ENCODE results near the gene SRBD1.

SRBD1 gene

GRCh38 chr2:45623098-45623497 is 12.0 kb upstream of the SRBD1 start:
- Histone ChIP-seq H3K9me3 (no peaks in the 10 kb centered on the region), H3K4me1 (no peaks in the 10 kb centered on the region), H3K4me3 (no peak overlapping the region), H3K36me3 (replicated peaks) (no peaks in the 10 kb centered on the region), H3K27me3 (ENCODE audit: low read depth) (no peaks in the 10 kb centered on the region)
- in situ Hi-C loops (cut with MboI; ENCODE audit: low sequenced_read_pairs): no loop called here
- DNase-seq (ENCODE audit: low spot score in 2 of 2): no peak

- Histone ChIP-seq H3K4me3 (no peak overlapping the region), H3K27me3 (ENCODE audit: low read depth) (no peaks in the 10 kb centered on the region), H3K4me1 (no peaks in the 10 kb centered on the region), H3K36me3 (replicated peaks) (no peaks in the 10 kb centered on the region), H3K9me3 (no peaks in the 10 kb centered on the region)
- in situ Hi-C loops (cut with MboI; ENCODE audit: low sequenced_read_pairs): no loop called here
- DNase-seq (ENCODE audit: low spot score in 2 of 2): no peak
Observed at GRCh38 chr2:45622336-45623075, 11.4 kb upstream of the SRBD1 start.

- no peak for DNase-seq (ENCODE audit: low spot score in 2 of 2)
- in situ Hi-C loops (cut with MboI; ENCODE audit: low sequenced_read_pairs): no loop called here
- H3K4me3 ChIP-seq: no peak overlapping the region
Observed at GRCh38 chr2:45617496-45617895, 6.4 kb upstream of the SRBD1 start.

GRCh38 chr2:45616658-45617411 is 5.8 kb upstream of the SRBD1 start:
- Histone ChIP-seq H3K9me3 (no peaks in the 10 kb centered on the region), H3K36me3 (replicated peaks) (no peaks in the 10 kb centered on the region), H3K4me3 (no peak overlapping the region), H3K4me1 (peaks cover 4% of the 10 kb centered on the region), H3K27me3 (ENCODE audit: low read depth) (no peaks in the 10 kb centered on the region)
- no peak for DNase-seq (ENCODE audit: low spot score in 2 of 2)
- in situ Hi-C loops (cut with MboI; ENCODE audit: low sequenced_read_pairs): no loop called here

More at GRCh38 chr2:45617496-45617895, 6.4 kb upstream of the SRBD1 start:
- H3K9me3 ChIP-seq: no peaks in the 10 kb centered on the region
- no peaks in the 10 kb centered on the region for H3K27me3 ChIP-seq (ENCODE audit: low read depth)
- H3K36me3 ChIP-seq (replicated peaks): no peaks in the 10 kb centered on the region
- H3K4me1 ChIP-seq: no peaks in the 10 kb centered on the region

- H3K9me3 ChIP-seq: no peaks in the 10 kb centered on the region
- in situ Hi-C loops (cut with MboI; ENCODE audit: low sequenced_read_pairs): no loop called here
- no peaks in the 10 kb centered on the region for H3K27me3 ChIP-seq (ENCODE audit: low read depth)
- no peaks in the 10 kb centered on the region for H3K36me3 ChIP-seq (replicated peaks)
- H3K4me3 ChIP-seq: no peak overlapping the region
- no peak for DNase-seq (ENCODE audit: low spot score in 2 of 2)
- H3K4me1 ChIP-seq: peaks cover 12% of the 10 kb centered on the region
Observed at GRCh38 chr2:45614871-45615415, 3.9 kb upstream of the SRBD1 start.

GRCh38 chr2:45614330-45614729 is 3.3 kb upstream of the SRBD1 start:
- Histone ChIP-seq H3K27me3 (ENCODE audit: low read depth) (no peaks in the 10 kb centered on the region), H3K36me3 (replicated peaks) (no peaks in the 10 kb centered on the region), H3K9me3 (no peaks in the 10 kb centered on the region), H3K4me3 (no peak overlapping the region), H3K4me1 (peaks cover 17% of the 10 kb centered on the region)
- DNase-seq (ENCODE audit: low spot score in 2 of 2): no peak
- in situ Hi-C loops (cut with MboI; ENCODE audit: low sequenced_read_pairs): no loop called here

- DNase-seq (ENCODE audit: low spot score in 2 of 2): no peak
- no peaks in the 10 kb centered on the region for H3K9me3 ChIP-seq
- no peaks in the 10 kb centered on the region for H3K36me3 ChIP-seq (replicated peaks)
- H3K4me1 ChIP-seq: peaks cover 17% of the 10 kb centered on the region
- H3K4me3 ChIP-seq: no peak overlapping the region
- H3K27me3 ChIP-seq (ENCODE audit: low read depth): no peaks in the 10 kb centered on the region
- in situ Hi-C loops (cut with MboI; ENCODE audit: low sequenced_read_pairs): no loop called here
Observed at GRCh38 chr2:45612731-45613130, 1.7 kb upstream of the SRBD1 start.

- Histone ChIP-seq H3K4me1 (peaks cover 17% of the 10 kb centered on the region), H3K36me3 (replicated peaks) (0 out of 2 replicates have a peak, but pooled peaks cover 1% of the 10 kb centered on the region), H3K27me3 (ENCODE audit: low read depth) (no peaks in the 10 kb centered on the region), H3K4me3 (no peak overlapping the region), H3K9me3 (no peaks in the 10 kb centered on the region)
- no peak for DNase-seq (ENCODE audit: low spot score in 2 of 2)
- in situ Hi-C loops (cut with MboI; ENCODE audit: low sequenced_read_pairs): no loop called here
Observed at GRCh38 chr2:45612285-45612684, 1.2 kb upstream of the SRBD1 start.

GRCh38 chr2:45610281-45611019 is 617 bp downstream of the SRBD1 start:
- H3K9me3 ChIP-seq: no peaks in the 10 kb centered on the region
- in situ Hi-C loops (cut with MboI; ENCODE audit: low sequenced_read_pairs): no loop called here

GRCh38 chr2:45607701-45608100 is 3.4 kb downstream of the SRBD1 start:
- Histone ChIP-seq H3K9me3 (no peaks in the 10 kb centered on the region), H3K4me3 (no peak overlapping the region), H3K36me3 (replicated peaks) (peaks cover 10% of the 10 kb centered on the region), H3K4me1 (peaks cover 17% of the 10 kb centered on the region), H3K27me3 (ENCODE audit: low read depth) (no peaks in the 10 kb centered on the region)
- DNase-seq (ENCODE audit: low spot score in 2 of 2): peak; percentile 27 to 48
- in situ Hi-C loops (cut with MboI; ENCODE audit: low sequenced_read_pairs): no loop called here

More at GRCh38 chr2:45610281-45611019, 617 bp downstream of the SRBD1 start:
- 0 out of 2 replicates have a peak, but pooled peaks cover 4% of the 10 kb centered on the region for H3K36me3 ChIP-seq (replicated peaks)
- peak overlapping the region; percentile 73 for H3K4me3 ChIP-seq
- H3K27me3 ChIP-seq (ENCODE audit: low read depth): no peaks in the 10 kb centered on the region
- peak; percentile 67 to 85 for DNase-seq (ENCODE audit: low spot score in 2 of 2)
- peaks cover 17% of the 10 kb centered on the region for H3K4me1 ChIP-seq

- H3K36me3 ChIP-seq (replicated peaks): peaks cover 10% of the 10 kb centered on the region
- H3K27me3 ChIP-seq (ENCODE audit: low read depth): no peaks in the 10 kb centered on the region
- H3K4me1 ChIP-seq: peaks cover 13% of the 10 kb centered on the region
- no peak for DNase-seq (ENCODE audit: low spot score in 2 of 2)
- in situ Hi-C loops (cut with MboI; ENCODE audit: low sequenced_read_pairs): no loop called here
- no peaks in the 10 kb centered on the region for H3K9me3 ChIP-seq
- no peak overlapping the region for H3K4me3 ChIP-seq
Observed at GRCh38 chr2:45606796-45607195, 4.3 kb downstream of the SRBD1 start.

GRCh38 chr2:45605116-45605515 is 6.0 kb downstream of the SRBD1 start:
- peaks cover 26% of the 10 kb centered on the region for H3K36me3 ChIP-seq (replicated peaks)
- in situ Hi-C loops (cut with MboI; ENCODE audit: low sequenced_read_pairs): no loop called here
- DNase-seq (ENCODE audit: low spot score in 2 of 2): no peak

GRCh38 chr2:45602624-45603023 is 8.4 kb downstream of the SRBD1 start:
- no peak for DNase-seq (ENCODE audit: low spot score in 2 of 2)
- H3K36me3 ChIP-seq (replicated peaks): peaks cover 41% of the 10 kb centered on the region
- H3K4me1 ChIP-seq: peaks cover 5% of the 10 kb centered on the region
- in situ Hi-C loops (cut with MboI; ENCODE audit: low sequenced_read_pairs): no loop called here
- no peak overlapping the region for H3K4me3 ChIP-seq
- no peaks in the 10 kb centered on the region for H3K27me3 ChIP-seq (ENCODE audit: low read depth)
- H3K9me3 ChIP-seq: no peaks in the 10 kb centered on the region

More at GRCh38 chr2:45605116-45605515, 6.0 kb downstream of the SRBD1 start:
- Histone ChIP-seq H3K4me3 (no peak overlapping the region), H3K27me3 (ENCODE audit: low read depth) (no peaks in the 10 kb centered on the region), H3K9me3 (no peaks in the 10 kb centered on the region), H3K4me1 (peaks cover 7% of the 10 kb centered on the region)
